ENCODE data around the gene PROK1. TPM values are rescaled to one million over a fixed set of nuclear protein-coding genes. Genes with fewer than 3 reads are reported as not detected.

PROK1 gene
- total and polyA plus RNA-seq, 2 of the 4 experiments (the other 2 are of a cell fraction), result not detected

DNA sequence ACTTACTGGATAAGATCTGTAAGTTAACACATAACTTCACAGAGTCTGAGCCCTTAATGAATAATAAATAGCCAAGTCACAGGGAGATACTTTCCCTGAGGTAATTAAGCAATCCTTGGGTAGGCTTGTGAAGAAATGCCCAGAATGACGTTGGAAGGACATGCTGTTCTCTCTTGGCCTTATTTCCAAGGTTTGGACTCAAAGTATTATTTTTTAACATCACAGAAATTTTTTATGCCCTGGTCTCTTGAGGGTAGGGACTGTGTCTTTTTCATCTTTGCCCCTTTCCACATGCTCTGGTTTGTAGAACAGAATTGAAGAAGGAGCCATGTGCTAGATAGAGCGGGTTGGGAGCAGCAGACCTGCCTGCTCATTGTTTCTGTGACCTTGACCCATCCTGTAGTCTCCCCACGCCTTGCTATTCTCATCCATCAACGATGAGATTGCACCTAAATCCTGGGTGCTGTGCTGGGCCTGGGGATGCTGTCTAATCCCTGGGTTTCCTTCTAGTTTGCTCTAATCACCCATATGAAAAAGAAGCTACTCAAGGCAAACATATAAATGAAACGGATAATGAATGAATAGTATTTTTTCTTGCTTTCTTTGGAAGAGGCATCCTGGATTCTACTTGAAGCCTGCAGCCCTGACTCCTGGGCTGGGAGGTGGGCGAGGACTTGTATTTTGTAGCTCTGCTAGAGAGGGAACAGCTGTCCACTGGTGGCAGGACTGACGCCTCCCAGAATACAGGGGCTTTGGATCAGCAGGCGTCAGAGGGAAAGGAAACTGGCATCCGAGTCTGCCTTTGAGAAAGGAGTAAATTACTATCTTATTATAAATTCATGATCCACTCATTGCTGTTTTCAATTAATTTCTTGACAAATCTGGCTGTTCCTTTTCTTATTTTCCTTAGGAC is 26.0 kb upstream of the PROK1 start:
- H3K18ac ChIP-seq (ENCODE audit: low read depth, low read length), result no peak overlapping the region
- H3K36me3 ChIP-seq (ENCODE audit: control insufficient read depth, insufficient read depth, low read length), result no peaks in the 10 kb centered on the region
- no peak overlapping the region for H4K91ac ChIP-seq (ENCODE audit: insufficient read depth, low read depth, low read length)
- H3K4ac ChIP-seq (ENCODE audit: low read depth, low read length), result no peak overlapping the region
- no TSS peak for BruUV-seq (replicated peaks)
- no peak overlapping the region for H4K5ac ChIP-seq (ENCODE audit: low read depth, low read length)
- no peaks in the 10 kb centered on the region for H3K9me1 ChIP-seq (ENCODE audit: insufficient read depth, low read length)
- ChIA-PET POLR2A (ENCODE audit: unreplicated experiment) (no interaction called here), CTCF (interaction anchor here (1.0 to 1.4 kb wide), 2 partner anchors 27 to 71 kb away, joined by 3 to 4 read pairs; no protein-coding TSS in a partner anchor)
- no peaks in the 10 kb centered on the region for H4K20me1 ChIP-seq (ENCODE audit: insufficient read depth, low read length)
- no peak overlapping the region for H3K23ac ChIP-seq (ENCODE audit: low read depth, low read length)
- no peak overlapping the region for H3K56ac ChIP-seq (ENCODE audit: extremely low read depth, insufficient read depth, low read length)
- H2AK5ac ChIP-seq (ENCODE audit: low read depth, low read length), result no peak overlapping the region
- H3K14ac ChIP-seq (replicated peaks; ENCODE audit: low read depth, low read length), result no peak overlapping the region
- no peak overlapping the region for H2BK120ac ChIP-seq (ENCODE audit: low read depth, low read length)
- TF ChIP-seq POLR2A (IDR thresholded peaks at IDR 0.05; ENCODE audit: low read depth, low read length), result no peak
- TF ChIP-seq, protein P1, sequence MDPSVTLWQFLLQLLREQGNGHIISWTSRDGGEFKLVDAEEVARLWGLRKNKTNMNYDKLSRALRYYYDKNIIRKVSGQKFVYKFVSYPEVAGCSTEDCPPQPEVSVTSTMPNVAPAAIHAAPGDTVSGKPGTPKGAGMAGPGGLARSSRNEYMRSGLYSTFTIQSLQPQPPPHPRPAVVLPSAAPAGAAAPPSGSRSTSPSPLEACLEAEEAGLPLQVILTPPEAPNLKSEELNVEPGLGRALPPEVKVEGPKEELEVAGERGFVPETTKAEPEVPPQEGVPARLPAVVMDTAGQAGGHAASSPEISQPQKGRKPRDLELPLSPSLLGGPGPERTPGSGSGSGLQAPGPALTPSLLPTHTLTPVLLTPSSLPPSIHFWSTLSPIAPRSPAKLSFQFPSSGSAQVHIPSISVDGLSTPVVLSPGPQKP (IDR thresholded peaks at IDR 0.05; ENCODE audit: borderline replicate concordance, low read depth, low read length), result no peak
- no peak for TF ChIP-seq RAD21 (IDR thresholded peaks at IDR 0.05; ENCODE audit: low read length)
- no peak for TF ChIP-seq FOS (IDR thresholded peaks at IDR 0.05; ENCODE audit: low read depth, low read length)
- no peak for TF ChIP-seq RFX5 (IDR thresholded peaks at IDR 0.05; ENCODE audit: low read depth, low read length)
- TF ChIP-seq CHD1 (IDR thresholded peaks at IDR 0.05; ENCODE audit: low read depth, low read length), result no peak
- H3K4me1 ChIP-seq (ENCODE audit: control insufficient read depth, insufficient read depth, low read length), result no peaks in the 10 kb centered on the region
- no peak overlapping the region for H2AFZ ChIP-seq (replicated peaks; ENCODE audit: low read length, poor library complexity)
- no CpG with 5 or more reads among the region's 9 CpGs for WGBS, 2 experiments (ENCODE audit: extremely low coverage in 2 of 2, insufficient read length in 1 of 2)
- ATAC-seq (ENCODE audit: low read depth) (no peak), DNase-seq (no peak)
- dilution Hi-C loops (cut with HindIII; ENCODE audit: low sequenced_read_pairs, unreplicated experiment) (no loop called here), intact Hi-C loops (cut with micrococcal nuclease) (no loop called here), in situ Hi-C loops (cut with MboI; ENCODE audit: low sequenced_read_pairs) (no loop called here)
- H2AK9ac ChIP-seq (replicated peaks; ENCODE audit: low read depth, low read length, poor library complexity), result no peak overlapping the region
- no peak overlapping the region for H3K4me3 ChIP-seq (ENCODE audit: insufficient read depth, low read depth, low read length)
- no peak overlapping the region for H3K27ac ChIP-seq (ENCODE audit: insufficient read depth, low read length)
- no peak overlapping the region for H3K4me2 ChIP-seq (ENCODE audit: low read depth, low read length)
- no peaks in the 10 kb centered on the region for H3K79me1 ChIP-seq (ENCODE audit: low read depth in 1 of 2, low read length in 2 of 2)
- H2BK5ac ChIP-seq (ENCODE audit: low read depth, low read length, poor library complexity, severe bottlenecking), result no peak overlapping the region
- H4K8ac ChIP-seq (ENCODE audit: low read depth in 2 of 2, low read length in 2 of 2), result no peak overlapping the region
- H3K9me3 ChIP-seq (ENCODE audit: control insufficient read depth, insufficient read depth, low read length), result no peaks in the 10 kb centered on the region
- peaks cover 24% of the 10 kb centered on the region for H3K27me3 ChIP-seq (ENCODE audit: control insufficient read depth, insufficient read depth, low read length)
- no peak overlapping the region for H3K9ac ChIP-seq (ENCODE audit: low read depth, low read length)
- H2BK15ac ChIP-seq (ENCODE audit: low read depth, low read length), result no peak overlapping the region
- no peak overlapping the region for H2BK20ac ChIP-seq (ENCODE audit: low read depth, low read length)
